Right lobe of liver (tissue), 4 donors: ENCODE results near the gene PPDPF.

Experiments
- POLR2A ChIP-seq: fragments of 450-650 bp; IDR thresholded peaks from one replicate; pipeline ENCODE4 v1.6.1; 2017; ENCODE audit warnings: antibody characterized with exemption, mild to moderate bottlenecking
- TF ChIP-seq, protein P1 (sequence below), 4 donors: fragments of 200-600 bp in 3 of 4; fragments of 450-650 bp in 1 of 4; IDR thresholded peaks; one replicate each; pipeline versions ENCODE4 v1.5.1 to v1.8.0; 2016 to 2022; ENCODE audit warnings: antibody characterized with exemption in 4 of 4, mild to moderate bottlenecking in 2 of 4
- donor health status: DM: no; HTN: no; CAD: no.
- donor health status: DM: no; HTN: no; CAD: no.
- donor health status: DM: no; HTN: yes; CAD: no.

DNA sequence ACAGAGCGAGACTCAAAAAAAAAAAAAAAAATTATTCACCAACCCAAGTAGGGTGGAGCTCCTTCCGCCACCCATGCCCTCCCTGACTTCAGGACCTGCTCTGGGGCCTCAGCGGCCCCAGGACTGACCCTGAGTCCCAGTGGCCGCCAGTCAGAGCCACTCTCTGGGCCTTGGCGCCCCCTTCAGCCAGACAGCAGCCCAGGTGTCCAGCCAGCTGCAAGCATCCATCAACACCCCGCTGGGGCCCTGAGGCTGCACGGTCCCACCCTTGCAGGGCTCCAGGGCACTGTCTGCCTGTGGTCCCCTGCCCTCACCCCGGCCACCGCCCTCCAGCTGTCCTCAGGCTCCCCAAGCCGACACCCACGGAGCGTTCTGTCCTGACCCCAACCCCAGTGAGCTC is 36.7 kb upstream of the PPDPF start:
- TF ChIP-seq, protein P1, sequence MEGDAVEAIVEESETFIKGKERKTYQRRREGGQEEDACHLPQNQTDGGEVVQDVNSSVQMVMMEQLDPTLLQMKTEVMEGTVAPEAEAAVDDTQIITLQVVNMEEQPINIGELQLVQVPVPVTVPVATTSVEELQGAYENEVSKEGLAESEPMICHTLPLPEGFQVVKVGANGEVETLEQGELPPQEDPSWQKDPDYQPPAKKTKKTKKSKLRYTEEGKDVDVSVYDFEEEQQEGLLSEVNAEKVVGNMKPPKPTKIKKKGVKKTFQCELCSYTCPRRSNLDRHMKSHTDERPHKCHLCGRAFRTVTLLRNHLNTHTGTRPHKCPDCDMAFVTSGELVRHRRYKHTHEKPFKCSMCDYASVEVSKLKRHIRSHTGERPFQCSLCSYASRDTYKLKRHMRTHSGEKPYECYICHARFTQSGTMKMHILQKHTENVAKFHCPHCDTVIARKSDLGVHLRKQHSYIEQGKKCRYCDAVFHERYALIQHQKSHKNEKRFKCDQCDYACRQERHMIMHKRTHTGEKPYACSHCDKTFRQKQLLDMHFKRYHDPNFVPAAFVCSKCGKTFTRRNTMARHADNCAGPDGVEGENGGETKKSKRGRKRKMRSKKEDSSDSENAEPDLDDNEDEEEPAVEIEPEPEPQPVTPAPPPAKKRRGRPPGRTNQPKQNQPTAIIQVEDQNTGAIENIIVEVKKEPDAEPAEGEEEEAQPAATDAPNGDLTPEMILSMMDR (IDR thresholded peaks at IDR 0.05), result no peak
- no peak for TF ChIP-seq POLR2A
